H1 (cell line): Measurements from ENCODE around the gene BRD8. TPM values are rescaled to one million over a fixed set of nuclear protein-coding genes. Genes with fewer than 3 reads are reported as not detected.

Experiments used
- CREB1 ChIP-seq: IDR thresholded peaks from 2 replicates; pipeline ENCODE4 v1.6.1; 2012; ENCODE audit warnings: inconsistent platforms
- KDM4A ChIP-seq: IDR thresholded peaks from one replicate; pipeline ENCODE4 v1.7.1; 2012; ENCODE audit warnings: low read depth, mild to moderate bottlenecking, moderate library complexity, low read length, inconsistent platforms; ENCODE audit not compliant: severe bottlenecking
- SIN3A ChIP-seq, 2 experiments: IDR thresholded peaks in 1 of 2; conservative IDR thresholded peaks in 1 of 2; 2 replicates each; pipeline ENCODE4 v1.6.1; 2011 to 2012; ENCODE audit warnings: low read length in 2 of 2, improper control_type of control experiment in 1 of 2, low read depth in 1 of 2, mild to moderate bottlenecking in 1 of 2
- YY1 ChIP-seq: IDR thresholded peaks from 2 replicates; pipeline ENCODE4 v1.6.1; 2011; ENCODE audit warnings: low read depth, mild to moderate bottlenecking, low read length
- ZNF274 ChIP-seq: IDR thresholded peaks from 2 replicates; pipeline ENCODE4 v1.7.0; 2012; ENCODE audit warnings: low read length, borderline replicate concordance; ENCODE audit errors: extremely low read depth
- polyA plus RNA-seq, 7 experiments: library from polyadenylated mRNA; depleted of rRNA in 3 of 7; stranded (reverse) in 5 of 7; unstranded in 2 of 7; fragments of >200 nt in 5 of 7; fragments of 200-250 nt in 2 of 7; gene quantifications; 1 replicate in 5 of 7; 2 replicates in 1 of 7; 4 replicates in 1 of 7; pipeline versions ENCODE4 v1.2.1 to v1.2.3, GENCODE V29; 2011 to 2013; ENCODE audit warnings: missing spikeins in 2 of 7, mixed read lengths in 2 of 7
- total RNA-seq: library from RNA; stranded (reverse); fragmentation: NEBNext Ultra II Directional; extraction: Animal tissue kit (Norgen Biotek cat#: 25700); gene quantifications from 2 replicates; pipeline ENCODE4 v1.2.1, GENCODE V29; 2021

The BRD8 gene
- total and polyA plus RNA-seq, 2 of the 8 experiments (the other 6 are each of a cell fraction or from before 2014, with no cell fraction given), result 37.8 to 75.8 TPM

DNA sequence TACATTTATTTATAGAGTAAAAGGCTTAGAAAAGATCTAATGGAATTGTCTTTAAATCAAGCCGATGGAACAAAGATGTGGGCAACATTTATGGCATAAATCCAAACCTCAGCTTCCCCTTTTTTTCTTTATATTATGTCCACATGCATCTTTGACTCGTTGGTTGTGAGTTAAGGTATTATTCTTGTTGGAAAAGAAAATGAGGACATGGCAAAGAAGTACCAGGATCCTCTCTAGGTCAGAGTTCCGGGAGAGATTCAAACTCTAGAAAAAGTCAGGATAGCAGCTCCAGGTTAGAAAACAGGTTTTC is 38.7 kb downstream of the BRD8 start (continued):
- TF ChIP-seq KDM4A (no peak), CREB1 (no peak), ZNF274 (no peak), YY1 (no peak), SIN3A (conservative IDR thresholded peaks at IDR 0.05 in 1 of 2, IDR thresholded peaks at IDR 0.05 in 1 of 2; ENCODE audit: low read depth in 1 of 2, low read length in 2 of 2) (no peak)
